GM18505 (cell line): ENCODE results near the gene PIK3CB.
"Not testable (repeated sequence)": the region's sequence is repeated elsewhere in the genome, so short reads cannot be mapped to it uniquely, and the experiment has no call there.

Experiments
- ATAC-seq: cut with Tn5 transposase; IDR thresholded peaks from one replicate; pipeline ENCODE4 v1.9.1; 2021; ENCODE audit not compliant: unreplicated experiment
- POLR2A ChIP-seq: IDR thresholded peaks from 4 replicates; pipeline ENCODE4 v1.6.1; 2011; ENCODE audit warnings: borderline replicate concordance; ENCODE audit not compliant: insufficient read depth, insufficient read length; ENCODE audit errors: extremely low read depth

PIK3CB gene

DNA sequence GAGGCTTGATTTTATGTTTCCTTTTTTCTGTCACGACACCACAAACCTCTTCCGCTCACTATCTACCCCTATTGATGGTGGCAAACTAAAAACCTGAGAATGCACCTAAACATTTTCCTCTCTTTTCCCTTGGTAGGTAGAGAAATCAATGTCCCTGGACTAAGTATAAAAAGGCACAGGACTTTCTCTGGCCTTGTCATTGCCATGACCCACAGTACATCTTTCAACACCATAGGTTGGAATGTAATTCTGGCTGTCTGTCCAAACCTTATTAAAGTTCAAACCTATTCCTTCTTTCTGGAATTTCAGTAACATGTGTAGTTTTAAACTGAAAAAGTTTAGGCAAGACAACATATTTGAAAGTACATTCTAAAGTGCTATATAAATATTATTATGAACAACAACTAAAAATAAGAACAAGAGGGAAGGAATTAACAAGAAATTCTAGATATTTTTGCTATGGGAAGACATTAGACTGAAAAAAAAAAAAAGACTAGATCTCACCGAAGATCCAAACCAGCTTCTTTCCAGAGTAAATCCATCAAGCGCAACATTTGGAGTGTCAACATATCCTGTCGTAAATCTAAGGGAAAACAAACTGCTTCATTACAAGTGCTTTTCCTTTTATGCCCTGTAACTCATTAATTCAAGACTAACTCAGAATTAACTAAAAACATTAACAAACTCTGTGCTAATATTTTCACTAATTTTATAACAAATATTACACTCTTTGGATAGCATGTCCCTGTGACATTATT, 153.1 kb downstream of the PIK3CB start:
- TF ChIP-seq POLR2A, result no peak
- no peak for ATAC-seq

DNA sequence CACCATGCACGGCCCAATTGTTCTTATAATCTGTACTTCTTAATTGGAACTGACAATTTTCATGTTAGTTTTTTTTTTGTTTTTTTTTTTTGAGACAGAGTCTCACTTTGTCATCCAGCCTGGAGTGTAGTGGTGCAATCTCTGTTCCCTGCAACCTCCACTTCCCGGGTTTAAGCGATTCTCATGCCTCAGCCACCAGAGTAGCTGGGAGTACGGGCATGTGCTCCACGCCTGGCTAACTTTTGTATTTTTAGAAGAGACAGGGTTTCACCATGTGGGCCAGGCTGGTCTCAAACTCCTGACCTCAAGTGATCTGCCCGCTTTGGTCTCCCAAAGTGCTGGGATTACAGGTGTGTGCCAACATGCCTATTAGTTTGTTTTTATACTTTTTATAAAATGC, 153.8 kb downstream of the PIK3CB start:
- not testable (repeated sequence) for ATAC-seq

DNA sequence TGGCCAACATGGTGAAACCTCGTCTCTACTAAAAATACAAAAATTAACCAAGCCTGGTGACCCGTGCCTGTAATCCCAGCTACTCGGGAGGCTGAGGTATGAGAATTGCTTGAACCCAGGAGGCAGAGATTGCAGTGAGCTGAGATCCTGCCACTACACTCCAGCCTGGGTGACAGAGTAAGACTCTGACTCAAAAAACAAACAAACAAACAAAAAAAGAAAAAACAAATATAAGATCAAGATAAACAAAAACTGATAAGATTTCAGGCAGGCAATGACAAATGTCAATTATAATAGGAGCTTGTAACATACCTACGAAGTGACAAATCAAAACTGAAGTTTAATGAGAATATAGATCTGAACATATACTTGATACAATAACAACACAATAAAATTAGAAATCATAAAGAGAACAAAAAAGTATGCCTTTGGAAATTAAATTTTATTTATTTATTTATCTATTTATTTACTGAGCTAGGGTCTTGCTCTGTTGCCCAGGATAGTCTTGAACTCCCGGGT, 155.8 kb downstream of the PIK3CB start:
- no peak for ATAC-seq
- no peak for TF ChIP-seq POLR2A

DNA sequence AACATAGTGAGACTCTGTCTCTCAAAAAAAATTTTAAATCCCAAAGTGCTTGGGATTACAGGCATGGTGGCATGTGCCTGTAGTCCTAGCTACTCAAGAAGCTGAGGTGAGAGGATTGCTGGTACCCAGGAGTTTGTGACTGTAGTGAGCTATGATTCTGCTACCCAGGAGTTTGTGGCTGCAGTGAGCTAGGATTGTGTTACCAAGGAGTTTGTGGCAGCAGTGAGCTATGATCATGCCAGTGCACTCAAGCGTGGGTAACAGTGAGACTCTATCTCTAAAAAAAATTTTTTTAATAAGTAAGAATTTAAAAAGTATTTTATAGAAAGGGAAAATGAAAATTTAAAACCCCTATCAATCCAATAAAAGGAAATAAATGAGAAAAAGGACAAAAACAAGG, 156.6 kb downstream of the PIK3CB start:
- no peak for TF ChIP-seq POLR2A
- no peak for ATAC-seq

DNA sequence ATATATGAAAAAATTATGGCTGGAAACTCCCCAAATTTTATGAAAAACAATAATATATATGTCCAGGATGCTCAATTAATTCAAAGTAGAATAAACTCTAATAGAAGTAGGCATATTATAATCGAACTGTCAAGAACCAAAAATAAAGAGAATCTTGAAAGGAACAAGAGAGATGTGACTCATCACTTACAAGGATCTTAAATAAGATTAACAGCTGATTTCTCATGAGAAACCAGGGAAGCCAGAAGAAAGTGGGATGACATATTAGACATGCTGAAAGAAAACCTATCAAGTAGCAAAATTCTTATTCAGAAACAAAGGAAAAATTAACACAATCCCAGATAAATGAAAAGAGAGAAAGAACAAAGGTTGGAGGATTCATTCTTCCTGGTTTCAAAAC, 159.3 kb downstream of the PIK3CB start:
- ATAC-seq, result no peak
- TF ChIP-seq POLR2A, result no peak

DNA sequence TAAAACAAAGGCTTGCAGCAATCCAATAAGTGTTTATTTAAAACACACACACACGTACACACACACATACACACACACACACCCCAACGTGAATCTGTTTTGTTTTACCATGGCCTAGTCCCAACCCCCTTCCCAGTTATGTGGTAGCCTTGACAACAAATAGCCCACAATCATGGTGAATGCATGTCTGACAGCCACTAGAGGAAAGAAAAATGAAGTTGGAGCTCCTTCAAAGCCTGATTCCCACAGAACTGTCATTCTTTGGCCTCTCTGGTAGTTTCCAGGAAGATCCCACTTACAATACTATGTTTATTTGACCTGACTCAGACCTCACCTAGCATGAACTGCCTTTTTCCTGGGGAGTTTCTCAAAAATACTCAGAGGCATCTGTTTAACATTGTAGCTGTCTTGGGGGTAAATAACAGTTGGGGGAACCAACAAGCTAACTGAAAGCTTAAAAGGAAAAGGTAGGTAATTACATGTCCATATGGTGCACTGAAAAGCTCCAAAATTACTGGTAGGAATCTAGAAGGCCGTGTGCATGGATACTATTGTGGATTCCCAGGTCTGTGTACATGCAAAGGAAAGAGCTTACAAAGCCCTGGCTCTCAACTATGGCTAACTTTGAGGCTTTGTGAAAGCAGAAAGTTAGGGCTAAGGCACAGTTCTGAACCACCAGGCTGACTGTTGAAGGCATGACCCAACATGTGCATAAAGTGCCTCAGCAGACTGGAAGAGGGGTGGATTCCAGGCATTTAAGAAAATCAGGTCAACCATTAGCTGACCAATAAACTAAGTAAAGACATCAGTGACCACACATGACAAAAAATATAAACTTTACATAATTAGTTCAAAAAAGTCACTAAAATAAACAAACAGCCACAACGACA, 160.8 kb downstream of the PIK3CB start:
- no peak for TF ChIP-seq POLR2A
- ATAC-seq, result no peak

DNA sequence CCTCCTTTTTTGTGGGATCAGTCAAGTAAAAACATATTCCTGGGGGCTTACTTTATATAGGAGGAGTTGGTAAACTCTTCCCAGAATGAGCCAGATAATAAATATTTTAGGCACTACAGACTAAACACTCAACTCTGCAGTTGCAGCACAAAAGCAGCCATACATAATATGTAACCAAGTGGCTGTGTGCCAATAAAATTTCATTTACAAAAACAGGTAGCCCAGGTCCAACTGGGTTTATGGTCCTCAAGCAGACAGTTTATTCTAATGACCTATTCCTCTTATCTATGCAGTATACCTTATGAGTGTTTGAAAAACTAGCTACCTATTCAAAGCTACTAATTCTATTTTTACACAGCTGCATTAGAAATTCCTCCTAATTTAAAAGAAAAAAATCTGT, 164.3 kb downstream of the PIK3CB start:
- TF ChIP-seq POLR2A, result no peak
- ATAC-seq, result no peak

DNA sequence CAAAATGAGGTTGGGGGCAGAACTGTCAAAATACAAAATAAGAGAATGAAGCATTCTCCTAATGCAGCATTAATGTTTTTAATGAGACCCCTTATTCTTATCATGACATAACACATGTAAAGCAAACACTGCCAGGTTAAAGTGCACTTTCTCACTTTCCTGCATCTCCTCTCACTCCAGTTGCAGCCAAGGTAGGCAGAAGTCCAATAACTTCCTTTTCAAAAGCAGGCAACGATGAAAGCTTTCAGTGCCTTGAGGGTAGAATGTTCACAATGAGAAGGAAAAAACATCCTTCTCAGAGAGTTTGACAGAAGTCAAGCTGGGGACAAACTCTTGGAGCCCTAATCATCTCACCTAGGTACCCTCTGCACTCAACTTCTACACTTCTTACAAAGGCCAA, 166.6 kb downstream of the PIK3CB start:
- no peak for ATAC-seq
- TF ChIP-seq POLR2A, result no peak

DNA sequence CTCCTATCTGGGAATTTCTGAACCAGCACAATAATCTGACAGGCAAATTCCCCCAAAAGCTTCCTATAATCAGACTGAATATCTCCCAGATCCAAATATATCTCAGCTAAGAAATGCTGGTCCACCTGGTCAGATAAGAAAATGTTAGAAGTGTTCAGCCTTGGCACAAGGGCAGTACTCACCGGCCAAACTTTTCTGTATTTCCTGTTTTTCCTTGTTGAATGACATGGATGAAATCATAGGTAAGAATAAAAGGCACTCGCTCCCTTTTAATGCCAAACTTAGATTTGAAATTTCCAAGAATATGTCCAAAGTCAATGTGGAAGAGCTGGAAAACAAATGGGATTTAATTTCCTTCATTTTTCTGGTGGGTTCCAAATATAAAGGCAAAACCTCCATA, 177.2 kb downstream of the PIK3CB start:
- TF ChIP-seq POLR2A, result no peak
- ATAC-seq, result no peak

DNA sequence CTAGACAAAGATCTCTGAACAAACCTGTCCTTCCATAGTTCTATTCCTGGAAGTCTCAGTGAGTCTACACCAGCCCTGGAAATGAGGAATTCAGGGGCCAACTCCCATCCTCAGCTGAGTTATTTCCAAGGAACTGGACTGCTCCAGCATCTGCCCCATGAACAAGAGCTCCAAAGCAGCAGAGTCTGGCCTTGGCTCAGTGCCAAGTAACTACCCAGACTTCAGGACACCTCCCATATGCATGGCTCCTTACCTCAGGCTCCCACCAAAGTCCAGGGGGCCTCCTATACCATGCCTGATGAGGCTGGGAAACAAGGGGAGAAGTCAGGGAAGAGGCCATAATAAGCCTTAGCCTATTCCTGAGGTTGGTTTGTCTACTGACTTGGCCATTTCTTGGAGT, 181.2 kb downstream of the PIK3CB start:
- no peak for ATAC-seq
- TF ChIP-seq POLR2A, result no peak

DNA sequence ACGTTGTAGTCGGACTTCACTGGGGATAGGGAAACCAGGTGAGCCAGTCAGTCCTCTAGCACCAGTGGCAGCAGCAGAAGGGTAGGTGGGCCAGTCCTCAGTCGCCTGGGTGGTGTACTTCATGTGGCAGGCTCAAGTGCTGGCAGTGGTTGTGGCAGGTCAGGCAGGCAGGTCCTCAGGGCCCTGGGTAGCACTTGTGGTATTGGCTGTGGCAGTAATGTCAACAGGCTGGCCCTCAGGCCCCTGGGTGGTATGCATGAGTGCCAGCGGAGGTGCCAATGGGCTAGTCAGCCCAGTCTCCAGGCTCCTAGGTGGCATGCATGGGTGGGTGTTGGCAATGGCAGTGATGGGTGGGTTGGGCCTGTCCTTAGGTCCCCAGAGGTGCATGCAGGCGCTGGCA, 185.6 kb downstream of the PIK3CB start:
- no peak for ATAC-seq
- no peak for TF ChIP-seq POLR2A

DNA sequence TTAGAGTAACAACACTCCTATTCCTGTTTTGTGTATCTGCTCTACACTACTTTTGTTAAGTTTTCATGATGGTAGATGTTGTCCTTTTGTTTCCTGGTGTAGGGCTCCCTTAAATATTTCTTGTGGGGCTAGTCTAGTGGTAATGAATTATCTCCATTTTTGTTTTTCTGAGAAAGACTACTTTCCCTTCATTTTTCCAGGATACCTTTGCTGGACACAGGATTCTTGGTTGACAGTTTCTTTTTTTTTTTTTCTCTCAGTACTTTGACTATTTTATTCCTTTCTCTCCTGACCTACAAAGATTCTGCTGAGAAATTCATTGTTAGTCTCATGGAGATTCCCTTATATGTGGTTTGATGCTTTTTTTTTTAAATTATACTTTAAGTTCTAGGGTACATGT, 188.2 kb downstream of the PIK3CB start:
- TF ChIP-seq POLR2A, result no peak
- no peak for ATAC-seq

DNA sequence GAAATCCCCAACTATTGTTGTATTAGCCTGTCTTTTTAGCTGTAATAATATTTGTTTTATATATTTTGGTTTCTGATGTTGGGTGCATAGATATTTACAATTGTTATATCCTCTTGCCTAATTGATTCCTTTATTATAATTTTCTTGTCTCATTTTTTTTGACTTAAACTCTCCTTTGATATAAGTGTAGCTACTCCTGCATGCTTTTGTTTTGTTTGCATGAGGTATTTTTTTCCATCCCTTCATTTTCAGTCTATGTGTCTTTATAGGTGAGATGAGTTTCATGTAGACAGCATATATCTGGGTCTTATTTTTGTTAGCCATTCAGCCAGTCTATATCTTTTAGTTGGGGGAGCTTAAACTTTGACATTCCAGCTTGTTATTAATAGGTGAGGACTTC, 188.7 kb downstream of the PIK3CB start:
- no peak for ATAC-seq
- no peak for TF ChIP-seq POLR2A

DNA sequence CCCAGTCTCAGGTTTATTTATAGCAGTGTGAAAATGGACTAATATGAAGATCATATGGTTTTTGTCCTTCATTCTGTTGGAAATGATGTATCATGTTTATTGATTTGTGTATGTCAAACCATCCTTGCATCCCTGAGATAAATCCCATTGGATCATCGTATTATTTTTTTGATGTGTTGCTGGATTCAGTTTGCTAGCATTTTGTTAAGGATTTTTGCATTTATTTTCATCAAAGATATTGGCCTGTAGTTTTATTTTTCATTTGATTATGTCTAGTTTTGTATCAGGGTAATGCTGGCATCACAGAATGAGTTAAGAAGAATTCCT, 191.8 kb downstream of the PIK3CB start:
- ATAC-seq, result no peak
- TF ChIP-seq POLR2A, result no peak
